ENCODE results near the gene CACNA1I. TPM values are rescaled to one million over a fixed set of nuclear protein-coding genes. Genes with fewer than 3 reads are reported as not detected.

Gene CACNA1I
- total RNA-seq, 4 donors from 2014 or later: not detected

- no peak for DNase-seq
- peak overlapping the region in 1 of 4 donors; percentile 81 for H3K4me3 ChIP-seq
- in situ Hi-C loops (cut with MboI; ENCODE audit: low sequenced_read_pairs in 4 of 4): loop anchor here in 3 of 4 donors (10.0 to 25.0 kb wide), 5 partner anchors 126 to 831 kb away; partner anchors contain the start of genes ADSL (in 2 of the 3) and SGSM3 (in 1 of the 3)
- peak overlapping the region; percentile 92 to 98 (median 94) for H3K27ac ChIP-seq
- TF ChIP-seq POLR2A (IDR thresholded peaks at IDR 0.05): no peak
- TF ChIP-seq CTCF (IDR thresholded peaks at IDR 0.05 in 4 of 5, conservative IDR thresholded peaks at IDR 0.05 in 1 of 5): peak in 1 of 5 experiments; percentile 16
- H3K36me3 ChIP-seq: peaks cover 0 to 5% of the 10 kb centered on the region in 2 donors
- no peaks in the 10 kb centered on the region for H3K27me3 ChIP-seq
- H3K9me3 ChIP-seq: no peaks in the 10 kb centered on the region
- H3K4me1 ChIP-seq: peaks cover 49 to 53% of the 10 kb centered on the region in 2 donors
- intact Hi-C loops (cut with DNase I; ENCODE audit: low total_unique reads): loop anchor here (5.0 kb wide), 3 partner anchors 379 to 816 kb away; partner anchors contain the start of genes ADSL and CBX7
- no peak for ATAC-seq
Measured at GRCh38 chr22:39530692-39531331, 39.7 kb upstream of the CACNA1I start.

- Histone ChIP-seq H3K36me3 (peaks cover 0 to 5% of the 10 kb centered on the region in 2 donors), H3K4me3 (peak within 1 kb of the TSS; percentile 81 to 98 (median 86)), H3K9me3 (no peaks in the 10 kb centered on the region), H3K27me3 (no peaks in the 10 kb centered on the region), H3K4me1 (peaks cover 45 to 48% of the 10 kb centered on the region in 2 donors), H3K27ac (peak within 1 kb of the TSS; percentile 92 to 98 (median 94))
- TF ChIP-seq CTCF (IDR thresholded peaks at IDR 0.05 in 4 of 5, conservative IDR thresholded peaks at IDR 0.05 in 1 of 5) (peak in 1 of 5 experiments; percentile 15), POLR2A (IDR thresholded peaks at IDR 0.05) (peak; percentile 87 to 94)
- ATAC-seq (peak; percentile 93 to 97), DNase-seq (peak; percentile 99 to 100)
- in situ Hi-C loops (cut with MboI; ENCODE audit: low sequenced_read_pairs in 4 of 4) (loop anchor here in 3 of 4 donors (10.0 to 25.0 kb wide), 5 partner anchors 128 to 830 kb away; partner anchors contain the start of genes ADSL (in 2 of the 3) and SGSM3 (in 1 of the 3)), intact Hi-C loops (cut with DNase I; ENCODE audit: low total_unique reads) (loop anchor here (1.0 to 5.0 kb wide), 7 partner anchors 12 to 815 kb away; partner anchors contain the start of genes ADSL, ATF4, CBX7 and MIEF1)
Measured at GRCh38 chr22:39532215-39533073, 38.1 kb upstream of the CACNA1I start, which contains the start of gene RPS19BP1. RPS19BP1 (minus strand) TSS chr22:39532748; CDS start chr22:39532738, 10 bp downstream.

GRCh38 chr22:39534092-39534506 is 36.5 kb upstream of the CACNA1I start:
- intact Hi-C loops (cut with DNase I; ENCODE audit: low total_unique reads) (loop anchor here (5.0 kb wide), 3 partner anchors 382 to 813 kb away; partner anchors contain the start of genes ADSL and CBX7), in situ Hi-C loops (cut with MboI; ENCODE audit: low sequenced_read_pairs in 4 of 4) (loop anchor here in 3 of 4 donors (10.0 to 25.0 kb wide), 5 partner anchors 129 to 828 kb away; partner anchors contain the start of genes ADSL (in 2 of the 3) and SGSM3 (in 1 of the 3))
- Histone ChIP-seq H3K9me3 (no peaks in the 10 kb centered on the region), H3K27me3 (no peaks in the 10 kb centered on the region), H3K27ac (no peak overlapping the region), H3K4me3 (no peak overlapping the region), H3K36me3 (peaks cover 0 to 5% of the 10 kb centered on the region in 2 donors), H3K4me1 (peaks cover 29 to 31% of the 10 kb centered on the region in 2 donors)
- DNase-seq: no peak
- TF ChIP-seq CTCF (IDR thresholded peaks at IDR 0.05 in 4 of 5, conservative IDR thresholded peaks at IDR 0.05 in 1 of 5) (no peak), POLR2A (IDR thresholded peaks at IDR 0.05) (no peak)
- no peak for ATAC-seq

- H3K9me3 ChIP-seq: no peaks in the 10 kb centered on the region
- peak in 1 of 2 donors; percentile 63 for DNase-seq
- ATAC-seq: no peak
- no peaks in the 10 kb centered on the region for H3K27me3 ChIP-seq
- no peak overlapping the region for H3K4me3 ChIP-seq
- H3K36me3 ChIP-seq: peaks cover 0 to 5% of the 10 kb centered on the region in 2 donors
- intact Hi-C loops (cut with DNase I; ENCODE audit: low total_unique reads): loop anchor here (1.0 to 5.0 kb wide), 4 partner anchors 382 to 813 kb away; partner anchors contain the start of genes ADSL and CBX7
- H3K4me1 ChIP-seq: peaks cover 22 to 24% of the 10 kb centered on the region in 2 donors
- in situ Hi-C loops (cut with MboI; ENCODE audit: low sequenced_read_pairs in 4 of 4): loop anchor here (5.0 to 25.0 kb wide), 6 partner anchors 130 to 828 kb away; partner anchors contain the start of genes ADSL (in 2 of the 4) and SGSM3 (in 1 of the 4)
- no peak for TF ChIP-seq POLR2A (IDR thresholded peaks at IDR 0.05)
- TF ChIP-seq CTCF (IDR thresholded peaks at IDR 0.05 in 4 of 5, conservative IDR thresholded peaks at IDR 0.05 in 1 of 5): peak; percentile 77 to 95 (median 89)
- H3K27ac ChIP-seq: no peak overlapping the region
Measured at GRCh38 chr22:39534591-39535356, 35.8 kb upstream of the CACNA1I start.
